ENCODE measurements around the gene CAMK2D.

GRCh38 chr4:113628711-113629110, 132.8 kb downstream of the CAMK2D start:
- TF ChIP-seq POLR2A (IDR thresholded peaks at IDR 0.05; ENCODE audit: low read length) = no peak
- no peak for TF ChIP-seq GATA1 (IDR thresholded peaks at IDR 0.05; ENCODE audit: low read depth, low read length)

Data from erythroblast (primary cell).